IMR-90 (cell line): ENCODE results near the gene HDAC10. TPM values are rescaled to one million over a fixed set of nuclear protein-coding genes. Genes with fewer than 3 reads are reported as not detected.

ENCODE experiments used
- ATAC-seq: fragments of 200-7000 bp; cut with Tn5 transposase; 2 replicates; pipeline ENCODE4 v1.9.1; 2020; ENCODE audit warnings: low read depth, mild to moderate bottlenecking, moderate library complexity
- BruUV-seq: library from RNA; stranded (reverse); fragments of 400-500 nt; replicated peaks from 2 replicates; lab custom pipeline; 2021; lab: Mats Ljungman, UMichigan
- CTCF ChIA-PET: fragments of 300-600 bp; formaldehyde crosslinking; extraction: SDS; loops from one replicate; lab custom pipeline; 2021; ENCODE audit warnings: antibody characterized with exemption; lab: Yijun Ruan, JAX
- POLR2A ChIA-PET: fragments of 300-600 bp; sonication (Branson Sonifier 250); formaldehyde crosslinking; loops from one replicate; lab custom pipeline; 2022; ENCODE audit warnings: antibody characterized with exemption; ENCODE audit not compliant: unreplicated experiment; lab: Charles Lee
- DNase-seq: peaks from one replicate; pipeline ENCODE4 v3.0.0; 2013
- H2AFZ ChIP-seq: replicated peaks from 2 replicates; pipeline ENCODE3; 2013; ENCODE audit warnings: low read length, mild to moderate bottlenecking; ENCODE audit not compliant: poor library complexity
- H2AK5ac ChIP-seq: 2 replicates; pipeline ENCODE4 v1.6.1; 2013; ENCODE audit warnings: low read depth, low read length, inconsistent platforms
- H2AK9ac ChIP-seq: replicated peaks from 2 replicates; pipeline ENCODE3; 2013; ENCODE audit warnings: mild to moderate bottlenecking, low read depth, low read length, moderate library complexity; ENCODE audit not compliant: poor library complexity
- H2BK120ac ChIP-seq: 2 replicates; pipeline ENCODE4 v1.6.1; 2013; ENCODE audit warnings: low read depth, low read length, inconsistent platforms
- H2BK15ac ChIP-seq: 3 replicates; pipeline ENCODE4 v1.6.1; 2013; ENCODE audit warnings: low read depth, low read length, inconsistent platforms
- H2BK20ac ChIP-seq: 2 replicates; pipeline ENCODE4 v1.6.1; 2013; ENCODE audit warnings: low read depth, mild to moderate bottlenecking, inconsistent platforms, low read length, moderate library complexity
- H2BK5ac ChIP-seq: 2 replicates; pipeline ENCODE4 v1.6.1; 2013; ENCODE audit warnings: mild to moderate bottlenecking, low read depth, low read length, inconsistent platforms; ENCODE audit not compliant: poor library complexity, severe bottlenecking
- H3K14ac ChIP-seq: replicated peaks from 2 replicates; pipeline ENCODE4 v1.6.1; 2013; ENCODE audit warnings: low read depth, low read length, inconsistent platforms
- H3K18ac ChIP-seq: 2 replicates; pipeline ENCODE4 v1.6.1; 2013; ENCODE audit warnings: low read depth, low read length, control low read depth
- H3K23ac ChIP-seq: 2 replicates; pipeline ENCODE4 v1.6.1; 2013; ENCODE audit warnings: low read depth, low read length, inconsistent platforms
- H3K27ac ChIP-seq: 2 replicates; pipeline ENCODE4 v1.5.1; 2013; ENCODE audit warnings: mild to moderate bottlenecking, control low read depth, low read length; ENCODE audit not compliant: insufficient read depth
- H3K27me3 ChIP-seq: 2 replicates; pipeline ENCODE4 v1.6.1; 2013; ENCODE audit warnings: low read length; ENCODE audit not compliant: control insufficient read depth, insufficient read depth
- H3K36me3 ChIP-seq: 2 replicates; pipeline ENCODE4 v1.6.1; 2013; ENCODE audit warnings: low read length, mixed read lengths; ENCODE audit not compliant: control insufficient read depth, insufficient read depth
- H3K4ac ChIP-seq: 2 replicates; pipeline ENCODE4 v1.6.1; 2013; ENCODE audit warnings: low read depth, low read length, inconsistent platforms
- H3K4me1 ChIP-seq: 2 replicates; pipeline ENCODE4 v1.6.1; 2013; ENCODE audit warnings: low read length, mixed read lengths; ENCODE audit not compliant: control insufficient read depth, insufficient read depth
- H3K4me2 ChIP-seq: 2 replicates; pipeline ENCODE4 v1.6.1; 2013; ENCODE audit warnings: low read depth, mild to moderate bottlenecking, control low read depth, low read length, moderate library complexity
- H3K4me3 ChIP-seq: 2 replicates; pipeline ENCODE4 v1.5.1; 2013; ENCODE audit warnings: low read depth, mild to moderate bottlenecking, control low read depth, low read length, moderate library complexity; ENCODE audit not compliant: insufficient read depth
- H3K56ac ChIP-seq: 2 replicates; pipeline ENCODE4 v1.6.1; 2013; ENCODE audit warnings: low read length, inconsistent platforms; ENCODE audit not compliant: insufficient read depth; ENCODE audit errors: extremely low read depth
- H3K79me1 ChIP-seq, 2 experiments: 2 replicates each; pipeline ENCODE4 v1.6.1; 2013; ENCODE audit warnings: low read length in 2 of 2, inconsistent platforms in 1 of 2, low read depth in 1 of 2
- H3K9ac ChIP-seq: 2 replicates; pipeline ENCODE4 v1.6.1; 2013; ENCODE audit warnings: low read depth, low read length, control low read depth
- H3K9me1 ChIP-seq: 2 replicates; pipeline ENCODE4 v1.6.1; 2013; ENCODE audit warnings: low read length, inconsistent platforms; ENCODE audit not compliant: insufficient read depth
- H3K9me3 ChIP-seq: 2 replicates; pipeline ENCODE4 v1.6.1; 2013; ENCODE audit warnings: low read length; ENCODE audit not compliant: control insufficient read depth, insufficient read depth
- H4K20me1 ChIP-seq: 2 replicates; pipeline ENCODE4 v1.6.1; 2013; ENCODE audit warnings: low read length, inconsistent platforms; ENCODE audit not compliant: insufficient read depth
- H4K5ac ChIP-seq: 2 replicates; pipeline ENCODE4 v1.6.1; 2013; ENCODE audit warnings: mild to moderate bottlenecking, low read depth, low read length, control low read depth
- H4K8ac ChIP-seq, 2 experiments: 2 replicates each; pipeline ENCODE4 v1.6.1; 2013; ENCODE audit warnings: low read depth in 2 of 2, low read length in 2 of 2, control low read depth in 1 of 2, inconsistent platforms in 1 of 2
- H4K91ac ChIP-seq: 2 replicates; pipeline ENCODE4 v1.6.1; 2013; ENCODE audit warnings: low read depth, low read length, inconsistent platforms; ENCODE audit not compliant: insufficient read depth
- BHLHE40 ChIP-seq: fragments of 150-350 bp; IDR thresholded peaks from 2 replicates; pipeline ENCODE4 v1.6.1; 2016; ENCODE audit warnings: mild to moderate bottlenecking, low read depth, low read length
- CEBPB ChIP-seq: IDR thresholded peaks from 2 replicates; pipeline ENCODE4 v1.6.1; 2012; ENCODE audit warnings: low read depth, low read length, improper control_type of control experiment
- CHD1 ChIP-seq: IDR thresholded peaks from 2 replicates; pipeline ENCODE4 v1.6.1; 2012; ENCODE audit warnings: low read depth, low read length, improper control_type of control experiment
- CTCF ChIP-seq: conservative IDR thresholded peaks from 2 replicates; pipeline ENCODE4 v1.5.1; 2012; ENCODE audit warnings: mild to moderate bottlenecking, low read depth, low read length, improper control_type of control experiment
- ELK1 ChIP-seq: fragments of 150-350 bp; IDR thresholded peaks from 2 replicates; pipeline ENCODE4 v1.6.1; 2016; ENCODE audit warnings: low read depth, mild to moderate bottlenecking, low read length, moderate library complexity, borderline replicate concordance
- FOS ChIP-seq: fragments of 150-350 bp; IDR thresholded peaks from 2 replicates; pipeline ENCODE4 v1.6.1; 2016; ENCODE audit warnings: low read depth, low read length
- MAFK ChIP-seq: IDR thresholded peaks from 2 replicates; pipeline ENCODE4 v1.6.1; 2012; ENCODE audit warnings: low read depth, low read length, improper control_type of control experiment
- MAZ ChIP-seq: IDR thresholded peaks from 2 replicates; pipeline ENCODE4 v1.6.1; 2012; ENCODE audit warnings: low read depth, mild to moderate bottlenecking, low read length, improper control_type of control experiment, moderate library complexity, borderline replicate concordance
- MXI1 ChIP-seq: IDR thresholded peaks from 2 replicates; pipeline ENCODE4 v1.6.1; 2012; ENCODE audit warnings: low read depth, mild to moderate bottlenecking, low read length, moderate library complexity, borderline replicate concordance
- NFE2L2 ChIP-seq: fragments of 150-350 bp; IDR thresholded peaks from 2 replicates; pipeline ENCODE4 v1.6.1; 2016; ENCODE audit warnings: low read depth, mild to moderate bottlenecking, low read length
- POLR2A ChIP-seq: IDR thresholded peaks from 2 replicates; pipeline ENCODE4 v1.6.1; 2012; ENCODE audit warnings: mild to moderate bottlenecking, low read depth, low read length
- RAD21 ChIP-seq: IDR thresholded peaks from 2 replicates; pipeline ENCODE4 v1.6.1; 2012; ENCODE audit warnings: low read length, improper control_type of control experiment
- RCOR1 ChIP-seq: IDR thresholded peaks from 2 replicates; pipeline ENCODE4 v1.6.1; 2012; ENCODE audit warnings: mild to moderate bottlenecking, low read length, improper control_type of control experiment; ENCODE audit not compliant: insufficient replicate concordance
- RFX5 ChIP-seq: IDR thresholded peaks from 2 replicates; pipeline ENCODE4 v1.8.0; 2012; ENCODE audit warnings: low read depth, mild to moderate bottlenecking, low read length, moderate library complexity
- SMC3 ChIP-seq: fragments of 150-350 bp; IDR thresholded peaks from 2 replicates; pipeline ENCODE4 v1.6.1; 2016; ENCODE audit warnings: low read depth, mild to moderate bottlenecking, antibody characterized with exemption, low read length, moderate library complexity
- USF2 ChIP-seq: fragments of 150-350 bp; IDR thresholded peaks from 2 replicates; pipeline ENCODE4 v1.6.1; 2017; ENCODE audit warnings: mild to moderate bottlenecking, antibody characterized with exemption, low read length, low read depth
- WGBS, 2 experiments: methylation state at CpG; one replicate each; pipeline versions ENCODE4 v1.1.5 to v1.1.7; 2013; ENCODE audit warnings: missing lambda C conversion rate in 2 of 2; ENCODE audit not compliant: insufficient read length in 1 of 2; ENCODE audit errors: extremely low coverage in 2 of 2; 5-methylcytosine and 5-hydroxymethylcytosine counted together
- dilution Hi-C: fragments of 300-500 bp; cut with HindIII; formaldehyde crosslinking; loops from one replicate; pipeline ENCODE4 v1.14.3; 2018; ENCODE audit warnings: low sequenced_read_pairs; ENCODE audit not compliant: unreplicated experiment
- in situ Hi-C: fragments of 300-500 bp; cut with MboI; formaldehyde crosslinking; loops from 3 replicates; pipeline ENCODE4 v1.14.3; 2019; ENCODE audit warnings: low sequenced_read_pairs, inconsistent platforms, mixed read lengths
- intact Hi-C: fragments of 100-400 bp; cut with micrococcal nuclease; formaldehyde crosslinking; loops from 2 replicates; pipeline ENCODE4 v1.10.0; 2022
- polyA plus RNA-seq, 3 experiments: library from polyadenylated mRNA; depleted of rRNA; stranded (reverse); fragments of >200 nt; gene quantifications; 2 replicates each; pipeline ENCODE4 v1.2.3, GENCODE V29; 2012; ENCODE audit warnings: low replicate concordance in 1 of 3
- total RNA-seq: library from RNA; depleted of rRNA; stranded (reverse); fragments of >200 nt; gene quantifications from 2 replicates; pipeline ENCODE4 v1.2.3, GENCODE V29; 2012

The HDAC10 gene
- total and polyA plus RNA-seq, 2 of the 4 experiments (the other 2 are of a cell fraction): 3.9 to 35.7 TPM

GRCh38 chr22:50286701-50287318 is 35.7 kb upstream of the HDAC10 start:
- TF ChIP-seq ELK1 (no peak), NFE2L2 (no peak), USF2 (no peak), FOS (no peak), CHD1 (no peak), CTCF (no peak), RCOR1 (no peak), BHLHE40 (no peak), CEBPB (no peak), SMC3 (no peak), MAZ (no peak), MXI1 (no peak), RAD21 (no peak), MAFK (no peak), RFX5 (no peak), POLR2A (no peak)
- dilution Hi-C loops: no loop called here
- whole genome bisulfite sequencing, 2 experiments: 94% methylated on average over 6 of the region's 40 CpGs; no CpG with 5 or more reads in 1 of the 2 experiments

More at GRCh38 chr22:50286701-50287318, 35.7 kb upstream of the HDAC10 start:
- no peak overlapping the region for H3K23ac ChIP-seq
- H3K27me3 ChIP-seq: no peaks in the 10 kb centered on the region
- intact Hi-C loops: no loop called here
- peaks cover 82% of the 10 kb centered on the region for H3K36me3 ChIP-seq
- no peaks in the 10 kb centered on the region for H3K9me3 ChIP-seq
- H3K4me1 ChIP-seq: peaks cover 10% of the 10 kb centered on the region
- no peak overlapping the region for H3K4me3 ChIP-seq
- H3K4ac ChIP-seq: no peak overlapping the region
- H3K56ac ChIP-seq: no peak overlapping the region
- no peak overlapping the region for H4K5ac ChIP-seq
- no peak overlapping the region for H3K14ac ChIP-seq
- DNase-seq: no peak
- H4K20me1 ChIP-seq: peaks cover 72% of the 10 kb centered on the region
- H3K9ac ChIP-seq: no peak overlapping the region
- no TSS peak for BruUV-seq
- H4K8ac ChIP-seq: no peak overlapping the region
- peaks cover 12 to 54% of the 10 kb centered on the region in 2 experiments; a peak in 3 of 4 replicates for H3K79me1 ChIP-seq
- no peak overlapping the region for H2BK15ac ChIP-seq
- ChIA-PET POLR2A (no interaction called here), CTCF (no interaction called here)
- ATAC-seq: no peak
- H2BK20ac ChIP-seq: no peak overlapping the region
- no peak overlapping the region for H4K91ac ChIP-seq
- H2AK9ac ChIP-seq: no peak overlapping the region
- no peak overlapping the region for H3K18ac ChIP-seq
- no peak overlapping the region for H2AFZ ChIP-seq
- no peak overlapping the region for H3K27ac ChIP-seq
- in situ Hi-C loops: no loop called here
- H2AK5ac ChIP-seq: no peak overlapping the region
- H3K9me1 ChIP-seq: no peaks in the 10 kb centered on the region
- no peak overlapping the region for H2BK5ac ChIP-seq
- no peak overlapping the region for H3K4me2 ChIP-seq
- no peak overlapping the region for H2BK120ac ChIP-seq
